Measurements from ENCODE around the gene APOC3. TPM values are rescaled to one million over a fixed set of nuclear protein-coding genes. Genes with fewer than 3 reads are reported as not detected.
A peak's percentile ranks its signal among the peaks of the same experiment; 100 is the strongest.

The APOC3 gene
- total RNA-seq, 1 experiment from 2014 or later: not detected

DNA sequence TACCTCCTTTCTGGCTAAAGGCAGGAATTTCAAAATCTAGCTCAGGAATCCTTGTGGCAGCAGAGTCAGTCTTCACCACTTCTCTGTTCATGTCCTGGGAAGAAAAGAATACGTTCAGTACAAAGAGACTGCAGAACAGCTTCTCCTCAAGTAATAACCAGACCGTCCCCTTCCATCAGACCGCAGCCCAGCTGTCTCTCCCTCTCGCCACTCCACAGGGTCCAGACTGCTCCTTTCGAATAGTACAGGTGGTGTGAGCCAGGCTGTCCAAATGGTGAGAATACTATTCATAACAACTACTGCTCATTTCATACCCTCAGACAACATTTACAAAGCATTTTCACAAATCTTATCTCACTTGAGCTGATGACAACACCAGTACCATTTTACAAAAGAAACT, 42.7 kb upstream of the APOC3 start:
- H3K56ac ChIP-seq (ENCODE audit: insufficient read length, low read depth, low read length): no peak overlapping the region
- no peak overlapping the region for H2BK12ac ChIP-seq (ENCODE audit: insufficient read length, low read depth, low read length)
- H4K8ac ChIP-seq (replicated peaks; ENCODE audit: insufficient read length, low read depth, low read length): no peak overlapping the region
- WGBS (ENCODE audit: extremely low coverage, insufficient read length, low lambda C conversion rate): no CpG with 5 or more reads among the region's 5 CpGs
- H3K4me2 ChIP-seq (ENCODE audit: insufficient read depth, insufficient read length, low read length): peak overlapping the region; percentile 71
- no peaks in the 10 kb centered on the region for H3K9me3 ChIP-seq (ENCODE audit: control insufficient read depth, low read depth, low read length)
- H3K14ac ChIP-seq (ENCODE audit: insufficient read depth, low read length): no peak overlapping the region
- no peak overlapping the region for H3K27ac ChIP-seq (ENCODE audit: insufficient read length, low read depth, low read length)
- peak overlapping the region; percentile 76 for H3K9ac ChIP-seq (ENCODE audit: extremely low read depth, insufficient read length, low read length)
- H2AFZ ChIP-seq (ENCODE audit: low read length): no peak overlapping the region
- Mint-ChIP-seq H3K27ac (peak overlapping the region in 1 of 3 experiments; percentile 11; a peak in 1 of 7 replicates), H3K27me3 (ENCODE audit: low read depth) (peaks cover 22% of the 10 kb centered on the region), H3K36me3 (ENCODE audit: insufficient read depth in 1 of 3, low read depth in 3 of 3) (peaks cover 34 to 53% (median 51%) of the 10 kb centered on the region in 3 experiments), H3K9me3 (no peaks in the 10 kb centered on the region), H3K4me1 (peaks cover 17 to 20% of the 10 kb centered on the region in 2 experiments), H3K4me3 (peak overlapping the region; percentile 88 to 91)
- TF ChIP-seq, protein P1, sequence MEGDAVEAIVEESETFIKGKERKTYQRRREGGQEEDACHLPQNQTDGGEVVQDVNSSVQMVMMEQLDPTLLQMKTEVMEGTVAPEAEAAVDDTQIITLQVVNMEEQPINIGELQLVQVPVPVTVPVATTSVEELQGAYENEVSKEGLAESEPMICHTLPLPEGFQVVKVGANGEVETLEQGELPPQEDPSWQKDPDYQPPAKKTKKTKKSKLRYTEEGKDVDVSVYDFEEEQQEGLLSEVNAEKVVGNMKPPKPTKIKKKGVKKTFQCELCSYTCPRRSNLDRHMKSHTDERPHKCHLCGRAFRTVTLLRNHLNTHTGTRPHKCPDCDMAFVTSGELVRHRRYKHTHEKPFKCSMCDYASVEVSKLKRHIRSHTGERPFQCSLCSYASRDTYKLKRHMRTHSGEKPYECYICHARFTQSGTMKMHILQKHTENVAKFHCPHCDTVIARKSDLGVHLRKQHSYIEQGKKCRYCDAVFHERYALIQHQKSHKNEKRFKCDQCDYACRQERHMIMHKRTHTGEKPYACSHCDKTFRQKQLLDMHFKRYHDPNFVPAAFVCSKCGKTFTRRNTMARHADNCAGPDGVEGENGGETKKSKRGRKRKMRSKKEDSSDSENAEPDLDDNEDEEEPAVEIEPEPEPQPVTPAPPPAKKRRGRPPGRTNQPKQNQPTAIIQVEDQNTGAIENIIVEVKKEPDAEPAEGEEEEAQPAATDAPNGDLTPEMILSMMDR (conservative IDR thresholded peaks at IDR 0.05): no peak
- H3K4me1 ChIP-seq (ENCODE audit: insufficient read depth, low read length): no peaks in the 10 kb centered on the region; the same call in 1 of the 2 replicates
- no peak overlapping the region for H3K18ac ChIP-seq (ENCODE audit: insufficient read length, low read depth, low read length)
- H3K27me3 ChIP-seq (ENCODE audit: insufficient read depth, low read length): no peaks in the 10 kb centered on the region; the same call in 1 of the 2 replicates
- H2BK5ac ChIP-seq (ENCODE audit: insufficient read length, low read length): no peak overlapping the region
- H3K4ac ChIP-seq (ENCODE audit: low read depth, low read length): no peak overlapping the region
- no peak overlapping the region for H2BK120ac ChIP-seq (ENCODE audit: low read depth, low read length, poor library complexity, severe bottlenecking)
- no peak overlapping the region for H4K5ac ChIP-seq (ENCODE audit: insufficient read length, low read depth, low read length)
- DNase-seq: no peak
- H2BK15ac ChIP-seq (ENCODE audit: low read depth, low read length): no peak overlapping the region
- no peak overlapping the region for H3T11ph ChIP-seq (ENCODE audit: low read length)
- H3K23ac ChIP-seq (ENCODE audit: insufficient read length, low read depth, low read length): no peak overlapping the region
- H3K79me2 ChIP-seq (ENCODE audit: insufficient read depth, low read length): peaks cover 2% of the 10 kb centered on the region; the same call in 1 of the 2 replicates
- H2AK5ac ChIP-seq (ENCODE audit: insufficient read length, low read length): no peak overlapping the region
- H4K20me1 ChIP-seq (ENCODE audit: control insufficient read depth, insufficient read depth, insufficient read length): no peaks in the 10 kb centered on the region
- H3K79me1 ChIP-seq (ENCODE audit: insufficient read depth, low read depth, low read length, poor library complexity, severe bottlenecking): peaks cover 5% of the 10 kb centered on the region
- no peak overlapping the region for H4K91ac ChIP-seq (ENCODE audit: insufficient read length, low read depth, low read length)
- no peak overlapping the region for H2BK20ac ChIP-seq (ENCODE audit: low read depth, low read length, poor library complexity, severe bottlenecking)
- peaks cover 13% of the 10 kb centered on the region for H3K23me2 ChIP-seq (ENCODE audit: insufficient read length, low read depth, low read length, poor library complexity, severe bottlenecking)
